Effector memory CD8-positive, alpha-beta T cell (primary cell): ENCODE measurements around the gene RAB3B.
"Not testable (repeated sequence)": the region's sequence is repeated elsewhere in the genome, so short reads cannot be mapped to it uniquely, and the experiment has no call there.

Experiments
- ATAC-seq: fragments of 150-1000 bp; cut with Tn5 transposase; replicated peaks from 2 replicates; pipeline ENCODE4 v1.10.0; 2021; ENCODE audit warnings: mild to moderate bottlenecking, moderate library complexity
- DNase-seq, 3 experiments: peaks; one replicate each; pipeline ENCODE4 v3.0.0; 2021
- H3K27ac Mint-ChIP-seq, 2 donors: one replicate each; pipeline ENCODE4 v1.8.0; 2022; ENCODE audit warnings: mild to moderate bottlenecking in 2 of 2, mixed read lengths in 2 of 2, moderate library complexity in 2 of 2
- H3K27me3 Mint-ChIP-seq, 2 donors: one replicate each; pipeline ENCODE4 v1.8.0; 2022; ENCODE audit warnings: mixed read lengths in 2 of 2
- H3K36me3 Mint-ChIP-seq: one replicate; pipeline ENCODE4 v1.8.0; 2022; ENCODE audit warnings: mild to moderate bottlenecking, moderate library complexity, mixed read lengths; ENCODE audit not compliant: insufficient read depth
- H3K4me1 Mint-ChIP-seq, 2 donors: one replicate each; pipeline ENCODE4 v1.8.0; 2022; ENCODE audit warnings: low read depth in 2 of 2, mixed read lengths in 2 of 2
- H3K4me3 Mint-ChIP-seq, 2 donors: one replicate each; pipeline ENCODE4 v1.8.0; 2022; ENCODE audit warnings: mild to moderate bottlenecking in 2 of 2, mixed read lengths in 2 of 2, moderate library complexity in 2 of 2
- H3K9me3 Mint-ChIP-seq, 2 donors: one replicate each; pipeline ENCODE4 v1.8.0; 2022; ENCODE audit warnings: mixed read lengths in 2 of 2

The RAB3B gene

DNA sequence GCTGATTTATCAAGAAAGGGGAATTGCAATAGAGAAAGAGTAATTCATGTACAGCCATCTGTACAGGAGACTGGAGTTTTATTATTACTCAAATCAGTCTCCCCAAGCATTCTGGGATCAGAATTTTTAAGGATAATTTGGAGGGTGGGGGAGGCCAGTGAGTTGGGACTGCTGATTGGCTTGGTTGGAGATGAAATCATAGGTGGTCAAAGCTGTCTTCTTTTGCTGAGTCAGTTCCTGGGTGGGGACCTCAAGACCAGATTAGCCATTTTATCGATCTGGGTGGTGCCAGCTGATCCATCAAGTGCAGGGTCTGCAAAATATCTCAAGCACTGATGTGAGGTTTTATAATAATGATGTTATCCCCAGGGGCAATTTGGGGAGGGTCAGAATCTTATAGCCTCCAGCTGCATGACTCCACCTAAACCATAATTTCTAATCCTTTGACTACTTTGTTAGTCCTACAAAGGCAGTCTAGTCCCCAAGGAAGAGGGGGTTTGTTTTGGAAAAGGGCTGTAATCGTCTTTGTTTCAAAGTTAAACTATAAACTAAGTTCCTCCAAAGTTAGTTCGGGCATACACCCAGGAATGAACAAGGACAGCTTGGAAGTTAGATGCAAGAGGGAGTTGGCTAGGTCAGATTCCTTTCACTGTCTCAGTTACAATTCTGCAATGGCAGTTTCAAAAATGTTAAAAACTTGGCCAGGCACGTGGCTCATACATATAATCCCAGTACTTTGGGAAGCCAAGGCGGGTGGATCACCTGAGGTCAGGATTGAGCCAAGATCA, 16.9 kb upstream of the RAB3B start:
- H3K36me3 Mint-ChIP-seq, result no peaks in the 10 kb centered on the region
- ATAC-seq, result no peak
- DNase-seq, result no peak

DNA sequence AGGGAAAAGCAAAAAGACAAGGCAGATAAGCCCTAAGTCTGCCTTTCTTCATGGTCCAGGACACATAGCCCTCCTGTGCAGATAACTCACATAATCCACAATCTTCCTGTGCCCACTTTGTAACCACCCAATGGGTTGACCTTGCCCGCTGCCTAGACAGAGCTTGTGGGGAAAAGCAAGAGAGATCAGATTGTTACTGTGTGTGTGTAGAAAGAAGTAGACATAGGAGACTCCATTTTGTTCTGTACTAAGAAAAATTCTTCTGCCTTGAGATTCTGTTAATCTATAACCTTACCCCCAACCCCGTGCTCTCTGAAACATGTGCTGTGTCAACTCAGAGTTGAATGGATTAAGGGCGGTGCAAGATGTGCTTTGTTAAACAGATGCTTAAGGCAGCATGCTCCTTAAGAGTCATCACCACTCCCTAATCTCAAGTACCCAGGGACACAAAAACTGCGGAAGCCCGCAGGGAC, 15.6 kb upstream of the RAB3B start:
- peaks cover 22 to 41% of the 10 kb centered on the region in 2 donors for H3K27me3 Mint-ChIP-seq
- H3K27ac Mint-ChIP-seq, H3K4me1 Mint-ChIP-seq, H3K36me3 Mint-ChIP-seq, ATAC-seq, H3K4me3 Mint-ChIP-seq, H3K9me3 Mint-ChIP-seq, DNase-seq: not testable (repeated sequence)

More for the DNA sequence above, 16.9 kb upstream of the RAB3B start:
- H3K27ac Mint-ChIP-seq, result no peak overlapping the region
- no peak overlapping the region for H3K4me3 Mint-ChIP-seq
- peaks cover 22 to 41% of the 10 kb centered on the region in 2 donors for H3K27me3 Mint-ChIP-seq
- H3K4me1 Mint-ChIP-seq, result no peaks in the 10 kb centered on the region
- no peaks in the 10 kb centered on the region for H3K9me3 Mint-ChIP-seq

GRCh38 chr1:52005548-52005947, 15.0 kb upstream of the RAB3B start:
- H3K27ac Mint-ChIP-seq, DNase-seq, H3K4me3 Mint-ChIP-seq, H3K9me3 Mint-ChIP-seq, H3K36me3 Mint-ChIP-seq, ATAC-seq, H3K4me1 Mint-ChIP-seq: not testable (repeated sequence)
- peaks cover 22 to 41% of the 10 kb centered on the region in 2 donors for H3K27me3 Mint-ChIP-seq

DNA sequence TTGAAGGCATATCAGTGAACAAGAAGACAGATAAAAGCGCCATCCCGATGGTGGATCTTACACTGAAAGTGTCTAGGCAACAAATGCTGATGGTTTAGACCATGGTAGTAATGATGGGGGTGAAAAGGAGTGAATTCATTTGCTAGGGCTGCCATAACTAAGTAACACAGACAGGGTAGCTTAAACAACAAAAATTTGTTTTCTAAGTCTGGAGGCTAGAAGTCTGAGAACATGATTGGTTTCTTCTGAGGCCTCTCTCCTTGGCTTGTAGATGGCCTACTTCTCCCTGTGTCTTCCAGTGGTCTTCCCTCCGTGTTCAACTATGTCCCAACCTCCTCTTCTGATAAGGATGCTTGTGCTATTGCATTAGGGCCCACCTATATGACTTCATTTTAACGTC, 13.4 kb upstream of the RAB3B start:
- ATAC-seq, result no peak
- Mint-ChIP-seq H3K9me3 (no peaks in the 10 kb centered on the region), H3K27me3 (peaks cover 22 to 41% of the 10 kb centered on the region in 2 donors), H3K4me1 (no peaks in the 10 kb centered on the region), H3K4me3 (no peak overlapping the region), H3K27ac (no peak overlapping the region), H3K36me3 (no peaks in the 10 kb centered on the region)
- no peak for DNase-seq

GRCh38 chr1:52002038-52002917, 11.8 kb upstream of the RAB3B start:
- H3K9me3 Mint-ChIP-seq, result no peaks in the 10 kb centered on the region
- H3K27me3 Mint-ChIP-seq, result peaks cover 15 to 53% of the 10 kb centered on the region in 2 donors
- no peaks in the 10 kb centered on the region for H3K4me1 Mint-ChIP-seq
- no peak overlapping the region for H3K4me3 Mint-ChIP-seq
- ATAC-seq (peak; percentile 93), DNase-seq (peak; percentile 74 to 77 (median 75))
- H3K36me3 Mint-ChIP-seq, result no peaks in the 10 kb centered on the region
- no peak overlapping the region for H3K27ac Mint-ChIP-seq

DNA sequence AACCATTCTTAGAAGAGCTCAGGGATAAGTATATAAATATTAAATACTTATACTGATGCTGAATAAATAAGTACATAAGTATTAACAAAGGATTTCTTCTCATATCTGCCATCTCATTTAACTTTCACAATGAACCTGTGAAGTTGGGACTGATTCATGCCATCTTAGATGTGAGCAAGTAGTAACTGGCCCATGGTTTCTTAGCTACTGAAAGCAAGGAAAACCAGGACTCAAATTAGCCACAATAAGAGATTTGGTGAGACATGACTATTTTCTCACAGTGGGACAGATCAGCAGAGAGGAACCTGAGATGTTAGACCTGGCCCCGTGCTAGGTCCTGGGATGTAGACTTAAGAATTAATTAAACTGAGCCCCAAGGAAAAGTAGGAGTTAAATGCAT, 8.2 kb upstream of the RAB3B start:
- no peaks in the 10 kb centered on the region for H3K4me1 Mint-ChIP-seq
- no peak overlapping the region for H3K4me3 Mint-ChIP-seq
- no peak for DNase-seq
- H3K27ac Mint-ChIP-seq, result no peak overlapping the region
- no peak for ATAC-seq
- no peaks in the 10 kb centered on the region for H3K36me3 Mint-ChIP-seq
- H3K27me3 Mint-ChIP-seq, result peaks cover 5 to 30% of the 10 kb centered on the region in 2 donors
- H3K9me3 Mint-ChIP-seq, result no peaks in the 10 kb centered on the region

GRCh38 chr1:51997974-51998382, 7.5 kb upstream of the RAB3B start:
- Mint-ChIP-seq H3K9me3 (no peaks in the 10 kb centered on the region), H3K4me3 (no peak overlapping the region), H3K27me3 (peaks cover 12 to 35% of the 10 kb centered on the region in 2 donors), H3K36me3 (no peaks in the 10 kb centered on the region), H3K4me1 (no peaks in the 10 kb centered on the region), H3K27ac (peak overlapping the region in 1 of 2 donors; percentile 3)
- ATAC-seq, result no peak
- DNase-seq, result no peak

DNA sequence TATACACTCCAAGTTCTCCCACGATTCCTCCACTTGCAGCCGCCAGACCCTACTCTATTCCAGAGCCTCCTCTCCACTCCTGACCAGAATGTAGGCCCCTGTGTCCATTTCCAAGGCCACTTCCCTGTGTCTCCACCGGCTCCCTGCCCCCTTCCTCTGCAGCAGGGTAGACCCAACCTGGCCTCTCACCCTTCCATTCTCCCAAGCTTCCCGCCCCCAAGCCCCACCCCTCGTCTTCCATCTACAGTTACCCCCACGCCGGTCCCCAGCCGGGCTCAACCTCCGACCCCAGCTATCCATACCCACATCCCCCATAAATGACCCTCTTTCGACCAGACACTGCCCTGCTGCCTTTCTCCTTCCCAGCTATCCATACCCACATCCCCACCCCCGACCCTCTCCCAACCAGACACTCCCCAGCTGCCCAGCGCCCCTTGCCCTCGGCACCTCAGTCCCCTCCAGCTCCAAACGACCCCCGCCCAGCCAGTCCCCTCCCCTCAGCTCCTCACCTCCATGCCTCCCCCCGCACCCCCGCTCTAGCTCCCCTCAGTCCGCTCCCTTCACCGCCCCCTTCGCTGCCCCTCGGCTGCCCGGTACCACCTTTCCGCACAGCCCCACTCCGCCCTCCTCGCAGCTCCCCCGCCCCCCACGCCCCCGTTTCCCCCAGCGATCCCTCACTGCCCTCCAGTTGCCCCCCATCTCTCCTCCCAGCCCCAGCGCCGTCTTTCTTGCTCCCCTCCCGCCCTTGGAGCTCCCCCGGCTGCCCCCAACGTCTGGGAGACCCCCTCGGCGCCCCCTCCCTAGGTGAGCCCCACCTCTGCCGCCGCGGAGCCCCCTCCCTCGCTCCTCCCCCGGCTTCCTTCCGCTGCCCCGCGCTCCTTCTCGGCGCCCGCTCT, 670 bp downstream of the RAB3B start:
- H3K36me3 Mint-ChIP-seq, result no peaks in the 10 kb centered on the region
- H3K4me1 Mint-ChIP-seq, result peaks cover 17% of the 10 kb centered on the region in 2 donors
- no peak for ATAC-seq
- H3K9me3 Mint-ChIP-seq, result no peaks in the 10 kb centered on the region
- peaks cover 26 to 38% of the 10 kb centered on the region in 2 donors for H3K27me3 Mint-ChIP-seq
- no peak for DNase-seq
- H3K27ac Mint-ChIP-seq, result peak overlapping the region; percentile 48 to 60
- peak overlapping the region; percentile 72 to 80 for H3K4me3 Mint-ChIP-seq

GRCh38 chr1:51988254-51988653, 2.2 kb downstream of the RAB3B start:
- H3K4me3 Mint-ChIP-seq, result peak overlapping the region in 1 of 2 donors; percentile 14
- peaks cover 17 to 28% of the 10 kb centered on the region in 2 donors for H3K27me3 Mint-ChIP-seq
- H3K36me3 Mint-ChIP-seq, result no peaks in the 10 kb centered on the region
- no peaks in the 10 kb centered on the region for H3K9me3 Mint-ChIP-seq
- H3K27ac Mint-ChIP-seq, result no peak overlapping the region
- H3K4me1 Mint-ChIP-seq, result peaks cover 17% of the 10 kb centered on the region in 2 donors
- ATAC-seq (no peak), DNase-seq (no peak)

- DNase-seq, result no peak
- H3K27ac Mint-ChIP-seq, result no peak overlapping the region
- ATAC-seq, result no peak
- no peaks in the 10 kb centered on the region for H3K9me3 Mint-ChIP-seq
- no peaks in the 10 kb centered on the region for H3K36me3 Mint-ChIP-seq
- H3K4me3 Mint-ChIP-seq, result no peak overlapping the region
- H3K27me3 Mint-ChIP-seq, result peaks cover 1 to 12% of the 10 kb centered on the region in 2 donors
- peaks cover 15 to 17% of the 10 kb centered on the region in 2 donors for H3K4me1 Mint-ChIP-seq
Observed at GRCh38 chr1:51986718-51987117, 3.8 kb downstream of the RAB3B start.

DNA sequence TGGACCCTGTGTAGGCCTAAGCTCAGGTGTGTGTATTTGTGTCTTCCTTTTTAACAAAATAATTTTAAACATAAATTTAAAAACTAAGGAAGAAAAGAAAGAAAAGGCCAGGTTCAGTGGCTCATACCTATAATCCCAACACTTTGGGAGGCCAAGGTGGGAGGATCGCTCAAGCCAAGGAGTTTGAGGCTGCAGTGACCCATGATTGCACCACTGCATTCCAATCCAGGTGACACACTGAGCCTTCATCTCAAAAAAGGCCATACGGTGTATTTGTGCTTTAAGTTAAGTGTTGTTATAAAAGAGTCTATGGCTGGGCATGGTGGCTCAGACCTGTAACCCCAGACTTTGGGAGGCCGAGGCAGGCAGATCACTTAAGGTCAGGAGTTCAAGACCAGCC, 8.3 kb downstream of the RAB3B start:
- ATAC-seq, result no peak
- Mint-ChIP-seq H3K27ac (no peak overlapping the region), H3K27me3 (no peaks in the 10 kb centered on the region)

DNA sequence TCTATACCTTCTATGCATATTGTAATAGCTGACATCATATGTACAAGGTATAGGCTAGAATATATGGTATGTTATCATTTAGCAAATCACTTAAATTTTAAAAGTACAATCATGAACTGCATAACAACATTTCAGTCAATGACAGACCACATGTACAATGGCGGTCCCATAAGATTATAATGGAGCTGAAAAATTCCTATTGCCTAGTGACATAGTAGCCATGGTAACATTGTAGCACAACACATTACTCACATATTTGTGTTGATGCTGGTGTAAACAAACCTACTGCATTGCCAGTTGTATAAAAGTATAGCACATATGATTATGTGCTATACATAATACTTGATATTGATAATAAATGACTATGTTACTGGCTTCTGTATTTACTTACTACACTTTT, 8.9 kb downstream of the RAB3B start:
- ATAC-seq (no peak), DNase-seq (no peak)
- H3K9me3 Mint-ChIP-seq, result no peaks in the 10 kb centered on the region
- H3K4me1 Mint-ChIP-seq, result no peaks in the 10 kb centered on the region
- H3K36me3 Mint-ChIP-seq, result no peaks in the 10 kb centered on the region
- no peaks in the 10 kb centered on the region for H3K27me3 Mint-ChIP-seq
- no peak overlapping the region for H3K4me3 Mint-ChIP-seq
- no peak overlapping the region for H3K27ac Mint-ChIP-seq

More for the DNA sequence above, 8.3 kb downstream of the RAB3B start:
- no peaks in the 10 kb centered on the region for H3K9me3 Mint-ChIP-seq
- H3K4me1 Mint-ChIP-seq, result no peaks in the 10 kb centered on the region
- H3K4me3 Mint-ChIP-seq, result no peak overlapping the region
- DNase-seq, result no peak
- no peaks in the 10 kb centered on the region for H3K36me3 Mint-ChIP-seq

GRCh38 chr1:51978099-51978498, 12.4 kb downstream of the RAB3B start:
- no peaks in the 10 kb centered on the region for H3K36me3 Mint-ChIP-seq
- H3K4me3 Mint-ChIP-seq, result no peak overlapping the region
- H3K4me1 Mint-ChIP-seq, result no peaks in the 10 kb centered on the region
- DNase-seq (no peak), ATAC-seq (no peak)
- H3K27me3 Mint-ChIP-seq, result no peaks in the 10 kb centered on the region
- H3K27ac Mint-ChIP-seq, result no peak overlapping the region
- H3K9me3 Mint-ChIP-seq, result no peaks in the 10 kb centered on the region
